GM18505 (cell line): ENCODE results near the gene LGR4.

ENCODE experiments used
- ATAC-seq: cut with Tn5 transposase; IDR thresholded peaks from one replicate; pipeline ENCODE4 v1.9.1; 2021; ENCODE audit not compliant: unreplicated experiment
- POLR2A ChIP-seq: IDR thresholded peaks from 4 replicates; pipeline ENCODE4 v1.6.1; 2011; ENCODE audit warnings: borderline replicate concordance; ENCODE audit not compliant: insufficient read depth, insufficient read length; ENCODE audit errors: extremely low read depth

The LGR4 gene

DNA sequence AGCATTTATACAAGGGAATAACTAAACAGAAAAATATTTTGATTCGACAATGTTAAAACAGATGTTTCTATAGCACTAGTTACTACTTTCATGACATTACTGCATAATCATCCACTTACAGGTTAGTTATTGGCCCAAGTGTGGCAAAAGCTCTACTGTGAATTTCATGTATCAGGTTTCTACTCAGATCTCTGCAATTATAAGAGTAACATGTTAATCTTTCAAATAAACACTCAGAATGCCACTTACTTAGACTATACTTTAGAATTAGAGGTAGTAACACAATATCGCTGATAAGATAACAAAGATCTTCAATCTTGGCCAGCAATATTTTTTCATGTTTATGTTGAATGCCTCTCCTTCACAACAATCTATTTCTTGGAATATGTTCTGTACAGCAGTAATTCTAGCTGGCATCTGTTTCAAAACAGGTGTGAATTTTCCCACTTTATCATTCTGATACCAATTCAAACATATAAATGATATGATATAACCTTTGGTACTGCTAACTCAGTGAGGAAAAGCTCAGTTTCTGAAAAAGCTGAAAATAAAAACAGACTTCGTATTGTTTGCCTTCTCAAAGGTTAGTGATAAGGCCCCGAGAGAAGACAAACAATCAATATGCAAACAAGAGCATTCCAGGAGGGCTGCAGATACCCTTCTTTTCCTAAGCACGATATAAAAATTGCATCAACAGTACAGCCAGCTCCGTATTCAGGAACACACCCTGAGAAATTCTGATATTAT, 98.6 kb downstream of the LGR4 start:
- TF ChIP-seq POLR2A, result no peak
- ATAC-seq, result no peak

- no peak for ATAC-seq
- no peak for TF ChIP-seq POLR2A
Measured at GRCh38 chr11:27373392-27373791, 99.2 kb downstream of the LGR4 start.

- no peak for ATAC-seq
Measured at GRCh38 chr11:27372164-27372563, 100.4 kb downstream of the LGR4 start.

GRCh38 chr11:27371489-27371888, 101.1 kb downstream of the LGR4 start:
- TF ChIP-seq POLR2A, result no peak
- ATAC-seq, result no peak

More at GRCh38 chr11:27372164-27372563, 100.4 kb downstream of the LGR4 start:
- TF ChIP-seq POLR2A, result no peak

GRCh38 chr11:27370374-27370773, 102.2 kb downstream of the LGR4 start:
- TF ChIP-seq POLR2A, result no peak
- no peak for ATAC-seq

- TF ChIP-seq POLR2A, result no peak
- no peak for ATAC-seq
Measured at GRCh38 chr11:27367881-27368280, 104.7 kb downstream of the LGR4 start.

DNA sequence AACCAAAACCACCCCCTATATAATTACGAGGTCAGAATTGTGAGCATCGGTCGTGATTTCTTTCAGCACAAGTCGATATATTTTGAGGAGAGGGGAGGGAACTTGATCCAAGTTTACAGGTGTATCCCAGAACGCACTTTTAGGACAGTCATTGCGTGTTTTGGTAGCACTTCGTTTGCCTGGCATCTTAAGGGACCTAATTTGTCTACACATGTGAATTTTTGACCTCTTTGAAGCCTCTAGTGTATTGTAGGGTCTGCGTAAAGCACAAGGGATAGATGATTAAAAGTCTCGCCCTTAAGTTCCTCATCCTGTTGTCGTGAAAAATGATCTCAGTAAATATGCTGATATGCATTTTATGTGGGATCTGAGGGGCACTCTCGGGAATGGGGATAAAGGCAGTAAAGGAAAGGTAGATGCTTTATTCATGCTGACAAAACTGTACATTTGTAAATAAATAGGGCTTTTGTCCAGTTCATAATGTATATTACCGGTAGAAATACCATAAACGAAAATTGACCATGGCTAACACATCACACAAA, 108.9 kb downstream of the LGR4 start:
- ATAC-seq, result no peak
- no peak for TF ChIP-seq POLR2A

DNA sequence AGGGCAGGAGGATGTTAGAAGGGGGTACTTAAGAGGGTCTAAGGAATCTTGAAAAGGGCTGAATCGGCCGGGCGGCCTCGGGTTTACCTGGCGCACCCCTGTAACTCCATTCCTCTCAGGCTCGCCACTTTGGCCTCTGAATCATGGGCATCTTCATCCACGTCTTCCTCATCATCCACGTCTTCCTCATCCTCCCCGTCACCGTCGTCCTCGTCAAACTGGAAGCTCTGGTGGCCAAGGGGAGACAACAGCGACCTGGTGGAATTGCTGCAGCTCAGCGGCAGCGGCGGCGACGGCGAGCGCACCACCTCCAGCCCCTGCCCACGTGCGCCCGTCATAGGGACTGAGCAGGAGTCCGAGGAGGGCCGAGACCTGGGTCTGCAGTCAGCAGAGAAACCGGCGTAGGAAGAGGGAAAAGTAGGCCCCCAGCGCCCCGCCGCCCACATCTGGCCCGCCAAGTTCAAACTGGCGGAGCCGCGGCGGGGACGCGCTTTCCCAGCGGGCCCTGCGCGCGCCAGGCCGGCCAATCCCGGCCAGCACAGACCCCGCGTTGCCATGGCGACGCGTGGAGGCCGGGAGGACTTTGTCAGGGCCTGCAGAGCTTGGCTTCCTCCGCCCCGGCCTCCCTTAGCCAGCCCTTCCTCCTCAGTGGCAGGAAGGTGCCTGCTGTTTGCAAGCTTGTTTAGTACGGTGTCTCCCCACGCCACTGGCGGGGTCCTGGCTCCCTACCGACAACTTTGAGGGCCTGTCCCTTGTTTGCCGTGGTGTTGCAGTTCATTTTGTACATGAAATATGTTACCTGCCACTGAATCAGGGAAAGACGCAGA, 109.6 kb downstream of the LGR4 start, which contains the start of gene CCDC34:
TSS of gene CCDC34 (minus strand) at position 467 of the 827 bp plus-strand sequence. CDS start at position 446, 21 bp downstream.
- peak; percentile 67 for TF ChIP-seq POLR2A

DNA sequence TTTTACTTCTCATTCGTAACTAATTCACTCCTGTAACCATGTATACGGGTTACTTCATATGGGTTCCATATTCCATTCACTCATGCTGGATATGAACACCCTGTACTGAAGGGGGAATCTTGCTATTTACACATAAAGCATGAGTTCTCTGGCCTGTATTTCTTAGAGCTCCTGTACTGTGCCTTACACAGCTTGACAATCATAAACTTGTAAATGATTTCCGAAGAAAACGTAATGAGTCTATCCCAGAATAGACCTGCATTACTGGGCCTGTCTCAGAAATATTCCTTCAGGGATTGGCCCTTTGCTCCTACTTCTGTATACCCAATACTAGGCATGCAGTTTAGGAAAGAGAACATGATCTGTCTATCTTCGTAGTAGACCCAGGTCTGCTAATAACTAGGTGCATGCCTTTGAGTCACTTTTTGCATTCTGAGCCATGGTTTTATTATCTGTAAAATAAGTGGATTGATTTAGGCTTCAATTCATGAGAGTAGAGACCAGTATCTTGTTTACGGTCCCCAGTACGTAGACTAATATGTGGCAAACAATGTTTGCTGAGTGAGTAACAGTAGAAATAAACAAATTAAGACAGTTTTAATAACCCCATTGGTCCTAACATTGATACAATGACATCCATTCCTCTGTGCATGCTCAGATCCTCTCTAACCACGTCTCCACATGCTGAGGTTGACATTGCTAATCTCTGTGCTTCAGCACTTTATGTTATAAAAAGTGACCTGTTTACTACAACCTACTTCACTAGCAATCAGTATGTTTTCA, 110.8 kb downstream of the LGR4 start:
- ATAC-seq, result no peak
- TF ChIP-seq POLR2A, result no peak

More for the DNA sequence above, 109.6 kb downstream of the LGR4 start, which contains the start of gene CCDC34:
- peak; percentile 100 for ATAC-seq

- no peak for ATAC-seq
- TF ChIP-seq POLR2A, result no peak
Measured at GRCh38 chr11:27358296-27358695, 114.3 kb downstream of the LGR4 start.

GRCh38 chr11:27357250-27357649, 115.3 kb downstream of the LGR4 start:
- no peak for ATAC-seq
- no peak for TF ChIP-seq POLR2A

DNA sequence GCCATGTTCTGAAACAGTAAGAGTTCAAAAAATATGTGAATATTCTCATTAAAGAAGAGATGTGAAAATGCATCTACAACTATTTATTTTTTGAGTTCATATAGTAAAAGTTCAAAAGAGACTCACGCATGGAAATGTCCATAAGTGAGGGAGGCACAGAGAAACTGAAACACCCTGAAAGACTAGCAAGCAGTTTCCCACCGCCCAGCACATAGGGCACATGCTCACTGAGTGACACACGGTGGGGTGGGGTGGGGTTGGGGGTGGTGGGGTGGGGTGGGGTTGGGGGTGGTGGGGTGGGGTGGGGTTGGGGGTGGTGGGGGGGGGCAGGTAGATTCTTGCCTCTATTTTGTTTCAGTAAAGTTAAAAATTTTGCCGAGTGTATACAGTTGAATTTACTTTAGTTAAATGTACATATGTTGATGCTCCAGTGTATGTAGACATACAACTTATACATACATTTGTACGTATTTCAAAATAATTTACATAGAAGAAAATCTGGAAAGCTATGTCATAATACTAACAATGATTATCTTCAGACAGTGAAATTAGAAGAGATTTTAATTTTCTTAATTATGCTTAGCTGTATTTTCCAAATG, 115.9 kb downstream of the LGR4 start:
- TF ChIP-seq POLR2A, result no peak
- no peak for ATAC-seq

GRCh38 chr11:27355575-27356104, 117.0 kb downstream of the LGR4 start:
- no peak for ATAC-seq
- no peak for TF ChIP-seq POLR2A

DNA sequence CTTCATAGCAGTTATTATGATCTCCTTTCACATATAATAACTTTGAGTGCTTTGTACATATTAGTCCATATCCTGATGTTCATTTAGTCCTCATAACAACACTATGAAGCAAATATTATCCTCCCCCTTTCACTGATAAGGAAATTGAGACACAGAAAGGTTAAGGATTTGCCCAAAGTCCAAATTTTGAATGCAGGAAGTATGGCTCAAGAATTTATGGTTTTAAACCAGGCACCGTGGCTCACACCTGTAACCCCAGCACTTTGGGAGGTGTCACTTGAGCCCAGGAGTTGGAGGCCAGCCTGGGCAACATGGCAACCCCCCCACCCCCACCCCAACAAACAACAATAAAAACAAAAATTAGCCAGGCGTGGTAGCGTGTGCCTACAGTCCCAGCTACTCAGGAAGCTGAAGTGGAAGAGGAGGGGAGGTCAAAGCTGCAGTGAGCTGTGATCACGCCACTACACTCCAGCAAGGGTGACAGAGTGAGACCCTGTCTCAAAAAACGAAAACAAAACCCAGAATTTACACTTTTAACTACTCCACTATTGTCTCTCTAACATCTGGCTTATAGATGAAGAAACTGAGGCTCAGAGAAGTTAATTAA, 118.1 kb downstream of the LGR4 start:
- ATAC-seq, result no peak
- TF ChIP-seq POLR2A, result no peak
